Uterus (tissue), 4 donors: ENCODE data around the gene MFSD6L. TPM values are rescaled to one million over a fixed set of nuclear protein-coding genes. Genes with fewer than 3 reads are reported as not detected.

Experiments used
- DNase-seq, 2 donors: peaks; one replicate each; pipeline ENCODE4 v3.0.0-alpha.2; 2019 to 2020
- H3K27ac ChIP-seq, 2 donors: fragments of 200-600 bp; sonication (generic); 1 replicate in 1 of 2; 2 replicates in 1 of 2; pipeline ENCODE4 v1.5.1; 2016 to 2018
- H3K27me3 ChIP-seq, 2 donors: fragments of 200-600 bp; sonication (generic); one replicate each; pipeline ENCODE4 v1.5.1; 2018 to 2019; ENCODE audit warnings: control low read depth in 1 of 2
- H3K36me3 ChIP-seq, 2 donors: fragments of 200-600 bp; sonication (generic); one replicate each; pipeline ENCODE4 v1.5.1; 2019; ENCODE audit warnings: control low read depth in 1 of 2
- H3K4me1 ChIP-seq, 2 donors: fragments of 200-600 bp; sonication (generic); one replicate each; pipeline ENCODE4 v1.5.1; 2018 to 2019; ENCODE audit warnings: control low read depth in 1 of 2
- H3K4me3 ChIP-seq, 2 donors: fragments of 200-600 bp; sonication (generic); 1 replicate in 1 of 2; 2 replicates in 1 of 2; pipeline ENCODE4 v1.5.1; 2018 to 2019; ENCODE audit warnings: mild to moderate bottlenecking in 1 of 2
- H3K9me3 ChIP-seq, 2 donors: fragments of 200-600 bp; sonication (generic); one replicate each; pipeline ENCODE4 v1.5.1; 2019; ENCODE audit warnings: control low read depth in 1 of 2
- CTCF ChIP-seq, 4 experiments: fragments of 200-600 bp in 2 of 4; fragments of 450-650 bp in 2 of 4; sonication (generic) in 2 of 4; IDR thresholded peaks; one replicate each; pipeline ENCODE4 v1.5.1; 2016 to 2019; ENCODE audit warnings: antibody characterized with exemption in 4 of 4, mild to moderate bottlenecking in 2 of 4, moderate library complexity in 1 of 4
- POLR2A ChIP-seq, 2 donors: fragments of 450-650 bp; IDR thresholded peaks; one replicate each; pipeline ENCODE4 v1.6.1; 2016; ENCODE audit warnings: antibody characterized with exemption in 2 of 2, mild to moderate bottlenecking in 1 of 2, moderate library complexity in 1 of 2
- intact Hi-C: fragments of 100-400 bp; cut with DNase I; formaldehyde crosslinking; loops from one replicate; pipeline ENCODE4 v1.15.1; 2023; ENCODE audit warnings: low total_unique reads
- total RNA-seq, 4 donors: library from RNA; depleted of rRNA in 3 of 4; stranded (reverse); fragments of >200 nt in 3 of 4; gene quantifications; one replicate each; pipeline versions ENCODE4 v1.1.0 to v1.2.4, GENCODE V29; 2014 to 2023
- donor health status: DM: yes; HTN: yes; CAD: no.

MFSD6L gene
- total RNA-seq, 4 donors from 2014 or later: 2.4 TPM; not detected in 3

- H3K9me3 ChIP-seq: peaks cover 0 to 10% of the 10 kb centered on the region in 2 donors
- no peaks in the 10 kb centered on the region for H3K27me3 ChIP-seq
- intact Hi-C loops: no loop called here
- no peak for DNase-seq
- TF ChIP-seq POLR2A (IDR thresholded peaks at IDR 0.05) (no peak), CTCF (IDR thresholded peaks at IDR 0.05) (no peak)
- H3K4me1 ChIP-seq: no peaks in the 10 kb centered on the region
- H3K4me3 ChIP-seq: no peak overlapping the region
- H3K27ac ChIP-seq: no peak overlapping the region
- no peaks in the 10 kb centered on the region for H3K36me3 ChIP-seq
Observed at GRCh38 chr17:8794636-8795035, 4.5 kb downstream of the MFSD6L start.

GRCh38 chr17:8793649-8794048, 5.5 kb downstream of the MFSD6L start:
- Histone ChIP-seq H3K9me3 (peaks cover 0 to 10% of the 10 kb centered on the region in 2 donors), H3K36me3 (no peaks in the 10 kb centered on the region), H3K27me3 (no peaks in the 10 kb centered on the region), H3K27ac (no peak overlapping the region), H3K4me1 (no peaks in the 10 kb centered on the region), H3K4me3 (no peak overlapping the region)
- DNase-seq: no peak
- TF ChIP-seq CTCF (IDR thresholded peaks at IDR 0.05) (no peak), POLR2A (IDR thresholded peaks at IDR 0.05) (no peak)
- intact Hi-C loops: no loop called here

- Histone ChIP-seq H3K27ac (no peak overlapping the region), H3K4me3 (no peak overlapping the region), H3K36me3 (no peaks in the 10 kb centered on the region), H3K27me3 (no peaks in the 10 kb centered on the region), H3K4me1 (no peaks in the 10 kb centered on the region), H3K9me3 (peaks cover 0 to 10% of the 10 kb centered on the region in 2 donors)
- no peak for TF ChIP-seq POLR2A (IDR thresholded peaks at IDR 0.05)
- TF ChIP-seq CTCF (IDR thresholded peaks at IDR 0.05): no peak
- intact Hi-C loops: no loop called here
- DNase-seq: no peak
Observed at GRCh38 chr17:8792646-8793045, 6.5 kb downstream of the MFSD6L start.

- Histone ChIP-seq H3K36me3 (no peaks in the 10 kb centered on the region), H3K27me3 (no peaks in the 10 kb centered on the region), H3K4me3 (no peak overlapping the region), H3K9me3 (peaks cover 0 to 10% of the 10 kb centered on the region in 2 donors), H3K27ac (no peak overlapping the region), H3K4me1 (no peaks in the 10 kb centered on the region)
- DNase-seq: no peak
- intact Hi-C loops: no loop called here
- TF ChIP-seq POLR2A (IDR thresholded peaks at IDR 0.05) (no peak), CTCF (IDR thresholded peaks at IDR 0.05) (no peak)
Observed at GRCh38 chr17:8791910-8792270, 7.3 kb downstream of the MFSD6L start.

GRCh38 chr17:8791248-8791909, 7.8 kb downstream of the MFSD6L start:
- TF ChIP-seq POLR2A (IDR thresholded peaks at IDR 0.05): no peak
- TF ChIP-seq CTCF (IDR thresholded peaks at IDR 0.05): no peak
- no peak overlapping the region for H3K4me3 ChIP-seq
- no peaks in the 10 kb centered on the region for H3K36me3 ChIP-seq

More at GRCh38 chr17:8791248-8791909, 7.8 kb downstream of the MFSD6L start:
- no peak overlapping the region for H3K27ac ChIP-seq
- no peaks in the 10 kb centered on the region for H3K4me1 ChIP-seq
- peaks cover 0 to 10% of the 10 kb centered on the region in 2 donors for H3K9me3 ChIP-seq
- H3K27me3 ChIP-seq: no peaks in the 10 kb centered on the region
- intact Hi-C loops: no loop called here
- DNase-seq: no peak
